OCI-LY3 (cell line): Measurements from ENCODE around the gene HOXB6.

ENCODE experiments used
- EZH2phosphoT487 ChIP-seq: fragments of 200-600 bp; shearing (Covaris generic); IDR thresholded peaks from 2 replicates; pipeline ENCODE4 v1.6.1; 2018; ENCODE audit warnings: antibody characterized with exemption, mixed run types, low read depth
- TF ChIP-seq, protein P1 (sequence below): fragments of 200-600, 300-600 bp; sonication (generic); IDR thresholded peaks from 2 replicates; pipeline ENCODE4 v1.5.1; 2014; ENCODE audit warnings: antibody characterized with exemption, low read length, low read depth

DNA sequence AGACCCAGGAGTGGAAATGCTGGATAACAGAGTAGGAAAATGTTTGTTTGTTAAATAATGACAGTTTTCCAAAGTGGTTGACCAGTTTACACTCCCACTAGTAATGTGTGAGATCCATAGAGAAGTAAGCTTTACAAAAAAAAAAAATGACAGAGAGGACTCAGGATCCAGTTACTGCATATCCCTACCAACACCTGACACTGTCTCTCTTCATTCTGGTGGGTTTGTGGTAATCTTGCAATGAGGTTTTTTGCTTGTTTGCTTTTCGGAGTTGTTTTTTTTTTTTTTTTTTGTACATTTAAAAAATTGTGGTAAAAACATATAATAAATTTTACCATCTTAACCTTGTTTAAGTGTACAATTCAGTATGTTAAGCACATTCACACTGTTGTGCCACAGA, 45.0 kb upstream of the HOXB6 start:
- TF ChIP-seq, protein P1, sequence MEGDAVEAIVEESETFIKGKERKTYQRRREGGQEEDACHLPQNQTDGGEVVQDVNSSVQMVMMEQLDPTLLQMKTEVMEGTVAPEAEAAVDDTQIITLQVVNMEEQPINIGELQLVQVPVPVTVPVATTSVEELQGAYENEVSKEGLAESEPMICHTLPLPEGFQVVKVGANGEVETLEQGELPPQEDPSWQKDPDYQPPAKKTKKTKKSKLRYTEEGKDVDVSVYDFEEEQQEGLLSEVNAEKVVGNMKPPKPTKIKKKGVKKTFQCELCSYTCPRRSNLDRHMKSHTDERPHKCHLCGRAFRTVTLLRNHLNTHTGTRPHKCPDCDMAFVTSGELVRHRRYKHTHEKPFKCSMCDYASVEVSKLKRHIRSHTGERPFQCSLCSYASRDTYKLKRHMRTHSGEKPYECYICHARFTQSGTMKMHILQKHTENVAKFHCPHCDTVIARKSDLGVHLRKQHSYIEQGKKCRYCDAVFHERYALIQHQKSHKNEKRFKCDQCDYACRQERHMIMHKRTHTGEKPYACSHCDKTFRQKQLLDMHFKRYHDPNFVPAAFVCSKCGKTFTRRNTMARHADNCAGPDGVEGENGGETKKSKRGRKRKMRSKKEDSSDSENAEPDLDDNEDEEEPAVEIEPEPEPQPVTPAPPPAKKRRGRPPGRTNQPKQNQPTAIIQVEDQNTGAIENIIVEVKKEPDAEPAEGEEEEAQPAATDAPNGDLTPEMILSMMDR = no peak
- no peak for TF ChIP-seq EZH2phosphoT487
